HepG2 (cell line): ENCODE data around the gene FBXW2. TPM values are rescaled to one million over a fixed set of nuclear protein-coding genes. Genes with fewer than 3 reads are reported as not detected.

ENCODE experiments used
- ATAC-seq: fragments of 200-7000 bp; cut with Tn5 transposase; 3 replicates; pipeline ENCODE4 v1.9.1; 2020; ENCODE audit warnings: mild to moderate bottlenecking, moderate library complexity
- BruUV-seq: library from RNA; stranded (reverse); fragments of 400-500 nt; replicated peaks from 2 replicates; lab custom pipeline; 2021; lab: Mats Ljungman, UMichigan
- CTCF ChIA-PET: fragments of 300-600 bp; formaldehyde crosslinking; extraction: SDS; loops from one replicate; lab custom pipeline; 2021; ENCODE audit warnings: low total read pairs, inconsistent platforms, low intra/inter-chr PET ratio; lab: Yijun Ruan, JAX
- POLR2A ChIA-PET: fragments of 350-600 bp; sonication (Branson Sonifier 250); formaldehyde crosslinking; loops from one replicate; lab custom pipeline; 2020; ENCODE audit warnings: antibody characterized with exemption, inconsistent platforms; lab: Yijun Ruan, JAX
- DNase-seq: peaks from one replicate; pipeline ENCODE4 v3.0.0-alpha.2; 2015; ENCODE audit warnings: low spot score
- FAIRE-seq: peaks from 3 replicates; lab custom pipeline; 2011; peaks lifted over from hg19 to GRCh38; lab: Jason Lieb, UNC
- H2AFZ ChIP-seq: one replicate; pipeline ENCODE4 v1.6.1; 2011; ENCODE audit warnings: low read length, inconsistent platforms
- H3K27ac ChIP-seq: fragments of 300-600 bp; 3 replicates; pipeline ENCODE4 v1.8.0; 2011; ENCODE audit warnings: mixed run types, mild to moderate bottlenecking, mixed read lengths, low read length, inconsistent platforms; ENCODE audit not compliant: insufficient read depth; ENCODE audit errors: extremely low read length
- H3K27me3 ChIP-seq, 2 experiments: fragments of 200-600 bp in 1 of 2; 2 replicates in 1 of 2; 3 replicates in 1 of 2; pipeline versions ENCODE4 v1.6.0 to v1.8.0; 2011; ENCODE audit warnings: low read length in 2 of 2, mild to moderate bottlenecking in 2 of 2, moderate library complexity in 2 of 2, inconsistent platforms in 1 of 2; ENCODE audit not compliant: insufficient read depth in 2 of 2, control insufficient read depth in 1 of 2
- H3K36me3 ChIP-seq, 2 experiments: fragments of 200-600 bp in 1 of 2; replicated peaks in 1 of 2; 2 replicates in 1 of 2; 3 replicates in 1 of 2; pipeline versions ENCODE4 v1.5.1 to v1.8.0; 2011; ENCODE audit warnings: low read length in 2 of 2, inconsistent platforms in 1 of 2; ENCODE audit not compliant: insufficient read depth in 2 of 2, control insufficient read depth in 1 of 2
- H3K4me1 ChIP-seq: 2 replicates; pipeline ENCODE4 v1.5.1; 2012; ENCODE audit warnings: low read length, inconsistent platforms; ENCODE audit not compliant: insufficient read depth
- H3K4me2 ChIP-seq: 2 replicates; pipeline ENCODE4 v1.6.0; 2011; ENCODE audit warnings: low read depth, low read length, inconsistent platforms
- H3K4me3 ChIP-seq, 3 experiments: fragments of 200-600 bp in 1 of 3; sonication (generic), shearing (Covaris generic) in 1 of 3; replicated peaks in 1 of 3; 2 replicates each; pipeline ENCODE4 v1.5.1; 2011 to 2016; ENCODE audit warnings: low read length in 3 of 3, inconsistent platforms in 2 of 3, low read depth in 2 of 3, mild to moderate bottlenecking in 2 of 3, control low read depth in 1 of 3, mixed read lengths in 1 of 3; ENCODE audit not compliant: insufficient read depth in 1 of 3
- H3K79me2 ChIP-seq: one replicate; pipeline ENCODE4 v1.6.1; 2011; ENCODE audit warnings: low read length, inconsistent platforms; ENCODE audit not compliant: insufficient read depth
- H3K9ac ChIP-seq: 2 replicates; pipeline ENCODE4 v1.6.0; 2011; ENCODE audit warnings: mild to moderate bottlenecking, low read depth, low read length, inconsistent platforms; ENCODE audit not compliant: insufficient read depth
- H3K9me3 ChIP-seq: 2 replicates; pipeline ENCODE4 v1.5.1; 2012; ENCODE audit warnings: mild to moderate bottlenecking, low read length
- H4K20me1 ChIP-seq: 2 replicates; pipeline ENCODE4 v1.6.0; 2011; ENCODE audit warnings: inconsistent platforms, mild to moderate bottlenecking, low read length, moderate library complexity; ENCODE audit not compliant: insufficient read depth
- CENPBD1 ChIP-seq: sonication (generic); formaldehyde crosslinking; IDR thresholded peaks from 2 replicates; pipeline ENCODE4 v1.8.0; 2022; ENCODE audit warnings: missing genetic modification reagents, low read depth, mild to moderate bottlenecking, borderline replicate concordance
- FOXK2 ChIP-seq: fragments of 450-650 bp; IDR thresholded peaks from 2 replicates; pipeline ENCODE4 v1.6.1; 2016
- NFIC ChIP-seq: IDR thresholded peaks from 2 replicates; pipeline ENCODE4 v1.6.1; 2012; ENCODE audit warnings: mild to moderate bottlenecking, low read length, inconsistent platforms
- NFYB ChIP-seq: sonication (generic); formaldehyde crosslinking; IDR thresholded peaks from 2 replicates; pipeline ENCODE4 v1.4.0; 2020; ENCODE audit warnings: missing genetic modification reagents
- ZNF142 ChIP-seq: sonication (generic); formaldehyde crosslinking; IDR thresholded peaks from 2 replicates; pipeline ENCODE4 v1.4.0; 2020; ENCODE audit warnings: missing genetic modification reagents
- ZNF558 ChIP-seq: sonication (generic); formaldehyde crosslinking; IDR thresholded peaks from 2 replicates; pipeline ENCODE4 v1.9.0; 2022; ENCODE audit warnings: mild to moderate bottlenecking, missing genetic modification reagents, borderline replicate concordance
- ZSCAN30 ChIP-seq: sonication (generic); formaldehyde crosslinking; IDR thresholded peaks from 2 replicates; pipeline ENCODE4 v1.5.0; 2020; ENCODE audit warnings: mild to moderate bottlenecking, missing genetic modification reagents
- ZXDC ChIP-seq: sonication (generic); formaldehyde crosslinking; IDR thresholded peaks from 2 replicates; pipeline ENCODE4 v1.5.0; 2020; ENCODE audit warnings: mild to moderate bottlenecking, missing genetic modification reagents
- WGBS: methylation state at CpG from one replicate; pipeline ENCODE4 v1.1.6; 2017; ENCODE audit warnings: low lambda C conversion rate; 5-methylcytosine and 5-hydroxymethylcytosine counted together
- in situ Hi-C: cut with HindIII; loops from 2 replicates; pipeline ENCODE4 v1.10.0; 2017; ENCODE audit warnings: low pct_unique_long_range_greater_than_20kb; ENCODE audit not compliant: extremely low pct_ligation_motif_present
- intact Hi-C: fragments of 100-400 bp; cut with micrococcal nuclease; formaldehyde crosslinking; loops from one replicate; pipeline ENCODE4 v1.10.0; 2022; ENCODE audit not compliant: unreplicated experiment
- polyA plus RNA-seq, 8 experiments: library from polyadenylated mRNA; depleted of rRNA in 3 of 8; stranded (reverse) in 7 of 8; unstranded in 1 of 8; fragments of >200 nt; fragmentation: Illumina TruSeq in 4 of 8; extraction: Trizol in 4 of 8; gene quantifications; 2 replicates each; pipeline versions ENCODE4 v1.2.1 to v1.2.3, GENCODE V29; 2011 to 2016; ENCODE audit warnings: low read depth in 4 of 8, missing spikeins in 1 of 8, mixed read lengths in 1 of 8; ENCODE audit not compliant: insufficient read depth in 1 of 8
- total RNA-seq, 5 experiments: library from RNA; depleted of rRNA; stranded (reverse); fragments of >200 nt; fragmentation: Illumina TruSeq; extraction: Trizol; gene quantifications; 2 replicates each; pipeline ENCODE4 v1.2.3, GENCODE V29; 2016; ENCODE audit warnings: low read depth in 1 of 5
- TF ChIP-seq, protein P1 (sequence below): sonication (generic); formaldehyde crosslinking; IDR thresholded peaks from 2 replicates; pipeline ENCODE4 v1.4.0; 2020; ENCODE audit warnings: mild to moderate bottlenecking, missing genetic modification reagents, borderline replicate concordance

The FBXW2 gene
- total and polyA plus RNA-seq, 2 of the 13 experiments (the other 11 are each of a cell fraction or from before 2014, with no cell fraction given) = 35.4 to 43.1 TPM

DNA sequence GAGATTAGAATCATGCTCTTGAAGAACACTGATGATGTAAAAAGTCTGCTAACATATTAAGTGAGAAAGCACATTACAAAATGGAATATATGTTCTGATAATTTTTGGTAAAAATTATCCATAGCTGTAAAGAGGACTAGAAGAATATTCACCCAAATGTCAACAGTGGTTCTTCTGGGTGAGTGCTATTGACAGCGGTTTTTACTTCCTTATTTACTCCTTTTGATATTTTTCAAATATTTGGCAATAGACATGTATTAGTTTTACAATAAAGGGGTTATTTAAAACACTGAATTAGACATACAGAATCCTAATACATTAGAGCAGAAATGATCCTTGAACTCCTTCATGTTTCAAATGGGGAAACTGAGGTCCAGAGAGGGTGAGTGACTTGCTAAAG is 52.0 kb downstream of the FBXW2 start:
- Histone ChIP-seq H2AFZ (no peak overlapping the region), H3K4me1 (peaks cover 11% of the 10 kb centered on the region), H3K79me2 (no peaks in the 10 kb centered on the region), H3K36me3 (no peaks in the 10 kb centered on the region), H3K27ac (no peak overlapping the region), H3K27me3 (no peaks in the 10 kb centered on the region), H3K4me2 (no peak overlapping the region), H3K4me3 (no peak overlapping the region), H3K9me3 (no peaks in the 10 kb centered on the region), H3K9ac (no peak overlapping the region), H4K20me1 (no peaks in the 10 kb centered on the region)
- in situ Hi-C loops (no loop called here), intact Hi-C loops (loop anchor here (5.0 kb wide), 1 partner anchor 196 kb away; no protein-coding TSS in a partner anchor)
- ATAC-seq (no peak), DNase-seq (no peak), FAIRE-seq (no peak)
- ChIA-PET POLR2A (no interaction called here), CTCF (no interaction called here)
- BruUV-seq = no TSS peak
- 44% methylated on average over 1 of the region's 1 CpG for WGBS
- TF ChIP-seq, protein P1, sequence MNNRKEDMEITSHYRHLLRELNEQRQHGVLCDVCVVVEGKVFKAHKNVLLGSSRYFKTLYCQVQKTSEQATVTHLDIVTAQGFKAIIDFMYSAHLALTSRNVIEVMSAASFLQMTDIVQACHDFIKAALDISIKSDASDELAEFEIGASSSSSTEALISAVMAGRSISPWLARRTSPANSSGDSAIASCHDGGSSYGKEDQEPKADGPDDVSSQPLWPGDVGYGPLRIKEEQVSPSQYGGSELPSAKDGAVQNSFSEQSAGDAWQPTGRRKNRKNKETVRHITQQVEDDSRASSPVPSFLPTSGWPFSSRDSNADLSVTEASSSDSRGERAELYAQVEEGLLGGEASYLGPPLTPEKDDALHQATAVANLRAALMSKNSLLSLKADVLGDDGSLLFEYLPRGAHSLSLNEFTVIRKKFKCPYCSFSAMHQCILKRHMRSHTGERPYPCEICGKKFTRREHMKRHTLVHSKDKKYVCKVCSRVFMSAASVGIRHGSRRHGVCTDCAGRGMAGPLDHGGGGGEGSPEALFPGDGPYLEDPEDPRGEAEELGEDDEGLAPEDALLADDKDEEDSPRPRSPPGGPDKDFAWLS (CRISPR knock-in tag) = no peak
- TF ChIP-seq CENPBD1 = no peak
- no peak for TF ChIP-seq ZXDC (CRISPR knock-in tag)
- TF ChIP-seq FOXK2 = no peak
- TF ChIP-seq NFYB = no peak
- no peak for TF ChIP-seq ZNF558 (CRISPR knock-in tag)
- no peak for TF ChIP-seq ZNF142 (CRISPR knock-in tag)
- no peak for TF ChIP-seq ZSCAN30 (CRISPR knock-in tag)
- TF ChIP-seq NFIC = no peak
